ENCODE measurements around the gene ITGA5. TPM values are rescaled to one million over a fixed set of nuclear protein-coding genes. Genes with fewer than 3 reads are reported as not detected.

Gene ITGA5
- total RNA-seq, 1 donor, result 239 TPM

DNA sequence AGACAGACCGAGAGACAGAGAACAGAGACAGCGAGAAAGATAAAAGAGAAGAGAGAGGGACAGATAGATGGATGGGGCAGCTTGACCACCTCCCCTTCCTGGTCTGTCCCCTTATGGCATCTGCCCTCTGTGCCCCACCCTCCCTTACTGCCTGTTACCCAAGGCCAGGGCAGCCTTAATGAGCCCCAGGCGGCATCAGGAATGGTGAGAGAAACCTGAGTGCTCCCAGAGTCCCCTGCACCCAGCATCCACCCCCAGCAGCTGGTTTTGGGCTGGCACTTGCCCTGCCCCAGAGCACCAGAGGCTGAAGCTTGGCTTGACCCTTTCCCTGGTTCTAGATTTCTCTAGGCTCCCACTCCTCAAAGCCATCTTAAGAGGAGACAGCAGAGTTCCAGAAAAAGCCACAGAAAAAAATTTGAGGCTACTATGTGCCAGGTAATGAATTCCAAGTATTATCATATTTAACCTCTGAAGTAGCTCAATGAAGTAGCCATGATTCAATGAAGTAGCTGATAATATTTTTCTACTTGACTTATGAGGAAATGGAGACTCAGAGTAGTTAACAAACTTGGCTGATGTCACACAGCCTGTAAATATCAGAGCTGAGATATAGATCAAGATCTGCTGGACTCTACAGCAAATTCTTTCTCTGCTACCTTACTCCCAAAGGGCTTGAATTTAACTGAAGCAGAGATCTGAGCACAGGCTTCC, 32.5 kb downstream of the ITGA5 start:
- no peak for TF ChIP-seq CTCF (IDR thresholded peaks at IDR 0.05; ENCODE audit: insufficient read depth, low read length)
- no peak for DNase-seq (ENCODE audit: low read depth)
- no peak overlapping the region for H3K4me3 ChIP-seq (ENCODE audit: low read depth, low read length)

- DNase-seq (ENCODE audit: low read depth), result no peak
- TF ChIP-seq CTCF (IDR thresholded peaks at IDR 0.05; ENCODE audit: insufficient read depth, low read length), result no peak
These were observed 33.7 kb downstream of the ITGA5 start for GRCh38 chr12:54385251-54385914.

DNA sequence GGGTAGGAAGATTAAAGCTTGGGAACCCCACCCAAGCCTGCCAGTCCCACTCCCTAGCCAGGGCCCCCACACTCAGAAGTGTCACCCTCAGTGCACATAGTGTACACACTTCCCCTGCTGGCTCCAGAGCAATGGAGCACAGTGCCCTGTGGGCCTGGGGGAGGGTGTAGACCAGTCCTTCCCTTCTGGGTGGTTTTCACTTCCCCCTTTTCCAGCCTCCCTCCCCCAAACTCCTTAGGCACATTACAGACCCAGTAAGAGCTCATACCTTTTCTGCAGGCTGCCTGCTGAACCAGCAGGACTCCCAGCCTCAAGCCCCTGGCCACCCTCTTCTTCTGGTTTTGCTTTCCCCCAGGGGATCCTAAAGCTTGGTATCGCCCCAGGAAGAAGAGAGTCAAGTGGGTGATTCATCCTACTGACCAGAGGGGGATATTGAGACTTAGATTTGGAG, 34.5 kb downstream of the ITGA5 start, which contains the start of gene ZNF385A:
TSS of gene ZNF385A (minus strand) at position 143 of the 451 bp plus-strand sequence. CDS start 219 bp downstream, outside the sequence.
- no peak for DNase-seq (ENCODE audit: low read depth)
- TF ChIP-seq CTCF (IDR thresholded peaks at IDR 0.05; ENCODE audit: insufficient read depth, low read length), result no peak

More at GRCh38 chr12:54385251-54385914, 33.7 kb downstream of the ITGA5 start:
- no peak overlapping the region for H3K4me3 ChIP-seq (ENCODE audit: low read depth, low read length)

GRCh38 chr12:54383041-54383609, 35.9 kb downstream of the ITGA5 start:
- no peak overlapping the region for H3K4me3 ChIP-seq (ENCODE audit: low read depth, low read length)
- peak; percentile 70 for DNase-seq (ENCODE audit: low read depth)
- no peak for TF ChIP-seq CTCF (IDR thresholded peaks at IDR 0.05; ENCODE audit: insufficient read depth, low read length)

More for the DNA sequence above, 34.5 kb downstream of the ITGA5 start, which contains the start of gene ZNF385A:
- H3K4me3 ChIP-seq (ENCODE audit: low read depth, low read length), result no peak within 1 kb of the TSS

DNA sequence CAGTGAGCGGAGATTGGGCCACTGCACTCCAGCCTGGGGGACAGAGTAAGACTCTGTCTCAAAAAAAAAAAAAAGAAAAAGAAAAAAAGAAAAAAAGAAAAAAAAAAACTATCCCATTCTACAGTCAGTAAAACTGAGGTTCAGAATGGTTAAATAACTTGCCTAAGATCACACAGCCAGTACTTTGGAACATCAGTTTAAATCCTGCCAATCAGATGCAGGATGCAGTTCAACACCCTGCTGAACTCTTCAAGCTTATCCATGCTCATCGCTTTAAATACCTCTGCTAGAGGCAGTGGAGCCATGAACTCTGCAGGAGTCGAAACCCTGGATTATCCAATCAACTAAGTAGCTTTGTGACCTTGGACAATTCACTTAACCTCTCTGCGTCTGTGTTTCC, 37.9 kb downstream of the ITGA5 start:
- H3K4me3 ChIP-seq (ENCODE audit: low read depth, low read length), result no peak overlapping the region
- TF ChIP-seq CTCF (IDR thresholded peaks at IDR 0.05; ENCODE audit: insufficient read depth, low read length), result no peak
- no peak for DNase-seq (ENCODE audit: low read depth)

DNA sequence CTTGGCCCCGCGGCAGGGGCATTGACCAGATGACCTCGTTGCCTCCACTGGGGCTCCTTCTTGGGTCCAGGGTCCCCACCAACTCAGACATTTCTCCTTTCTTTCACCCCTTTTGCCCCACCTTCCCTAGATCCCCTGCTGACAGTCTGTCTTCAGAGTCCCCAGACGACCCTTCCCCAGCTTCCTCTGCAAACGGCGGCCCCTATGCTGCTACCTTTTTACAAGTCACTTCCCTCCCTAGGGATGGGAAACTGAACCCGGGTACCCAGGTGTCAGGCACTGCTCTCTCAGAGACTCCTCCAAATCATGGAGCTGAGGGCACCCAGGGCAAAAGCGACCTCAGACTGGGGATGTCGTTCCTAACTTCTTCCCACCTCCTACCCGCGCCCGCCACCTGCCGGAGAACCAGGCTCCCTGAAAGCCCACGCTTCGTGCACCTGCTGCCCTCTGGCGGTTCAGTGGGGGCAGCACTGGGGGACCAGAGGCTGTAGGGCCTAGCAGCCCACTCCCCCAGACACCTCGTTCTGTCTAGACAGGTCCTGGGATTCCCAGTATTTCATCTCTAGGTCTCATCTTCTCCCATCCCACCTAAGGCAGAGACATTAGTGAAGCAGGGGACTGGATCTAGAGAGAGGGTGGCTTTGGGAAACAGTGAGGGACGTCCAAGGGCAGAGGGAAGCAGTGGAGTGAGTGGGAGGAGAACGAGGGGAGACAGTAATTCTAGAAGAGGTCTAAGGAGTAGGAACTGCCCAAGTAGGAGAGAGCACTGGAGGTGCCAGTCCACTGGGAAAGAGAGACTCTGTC, 39.5 kb downstream of the ITGA5 start:
- peak; percentile 100 for TF ChIP-seq CTCF (IDR thresholded peaks at IDR 0.05; ENCODE audit: insufficient read depth, low read length)
- peak; percentile 82 for DNase-seq (ENCODE audit: low read depth)
- peak overlapping the region; percentile 65 for H3K4me3 ChIP-seq (ENCODE audit: low read depth, low read length)
